GM10266 (cell line): ENCODE results near the gene PYGM.

Experiments
- DNase-seq: peaks from one replicate; pipeline ENCODE4 v3.0.0; 2012; ENCODE audit errors: extremely low spot score
- CTCF ChIP-seq: IDR thresholded peaks from 2 replicates; pipeline ENCODE4 v1.5.1; 2012; ENCODE audit warnings: mild to moderate bottlenecking, low read depth; ENCODE audit not compliant: control insufficient read depth, insufficient read depth; ENCODE audit errors: missing control alignments

The PYGM gene

GRCh38 chr11:64722141-64723065, 37.4 kb downstream of the PYGM start:
- DNase-seq, result no peak
- no peak for TF ChIP-seq CTCF

DNA sequence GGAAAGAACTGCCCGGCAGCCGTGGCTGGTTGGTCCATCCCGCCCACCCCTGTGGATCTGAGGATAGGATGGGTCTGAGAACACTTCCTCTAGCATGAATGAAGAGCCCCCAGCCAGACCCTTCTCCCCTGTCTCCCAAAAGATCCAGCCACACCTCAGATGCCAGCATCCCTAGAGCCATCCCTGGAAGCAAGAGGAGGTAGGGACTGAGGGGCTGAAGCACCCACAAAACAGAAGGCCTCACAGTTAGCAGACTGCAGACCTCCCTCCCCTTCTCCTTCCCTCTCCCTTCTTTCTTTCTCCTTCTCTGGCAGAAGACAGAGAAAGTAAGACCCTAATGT, 38.4 kb downstream of the PYGM start:
- DNase-seq, result no peak
- TF ChIP-seq CTCF, result no peak

- no peak for TF ChIP-seq CTCF
- no peak for DNase-seq
Measured at GRCh38 chr11:64720640-64721358, 39.0 kb downstream of the PYGM start.

DNA sequence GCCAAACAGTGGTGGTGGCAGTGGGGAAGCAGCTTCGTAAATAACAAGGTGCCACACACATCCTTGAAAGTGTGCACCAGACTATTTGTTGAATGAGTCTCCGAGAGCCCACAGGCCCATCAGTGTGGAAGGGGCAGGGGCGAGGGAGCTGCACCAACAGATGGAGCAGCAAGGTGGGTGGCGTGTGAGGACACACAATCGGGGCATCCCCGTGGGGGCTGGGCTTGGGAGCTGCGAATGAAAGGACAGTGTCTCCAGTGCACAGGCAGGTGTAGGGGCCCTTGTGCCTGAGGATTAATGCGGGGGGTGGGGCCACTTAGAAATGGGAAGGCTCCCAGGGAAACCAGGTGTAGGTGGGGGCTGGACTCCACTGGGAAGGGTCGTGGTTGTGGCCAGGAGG, 39.6 kb downstream of the PYGM start:
- TF ChIP-seq CTCF, result no peak
- no peak for DNase-seq

DNA sequence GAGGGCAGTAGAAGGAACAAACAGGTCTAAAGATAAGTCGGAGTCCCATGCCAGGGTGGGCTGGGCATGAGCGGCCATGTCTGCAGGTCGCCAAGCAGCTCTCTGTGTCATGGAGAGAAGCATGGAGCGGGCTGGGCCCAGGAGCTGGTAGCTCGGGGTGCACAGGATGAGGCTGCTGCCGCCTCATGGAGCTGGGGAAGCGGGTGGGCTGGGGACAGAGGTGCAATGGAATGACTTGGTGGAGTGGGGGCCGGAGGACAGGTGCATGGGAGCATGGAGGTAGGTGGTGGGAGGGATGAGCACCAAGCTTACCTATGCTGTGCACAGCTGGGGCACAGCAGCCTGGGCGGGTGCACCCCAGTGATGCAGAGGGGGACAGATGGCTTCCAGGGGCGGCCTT, 40.4 kb downstream of the PYGM start:
- no peak for TF ChIP-seq CTCF
- no peak for DNase-seq

DNA sequence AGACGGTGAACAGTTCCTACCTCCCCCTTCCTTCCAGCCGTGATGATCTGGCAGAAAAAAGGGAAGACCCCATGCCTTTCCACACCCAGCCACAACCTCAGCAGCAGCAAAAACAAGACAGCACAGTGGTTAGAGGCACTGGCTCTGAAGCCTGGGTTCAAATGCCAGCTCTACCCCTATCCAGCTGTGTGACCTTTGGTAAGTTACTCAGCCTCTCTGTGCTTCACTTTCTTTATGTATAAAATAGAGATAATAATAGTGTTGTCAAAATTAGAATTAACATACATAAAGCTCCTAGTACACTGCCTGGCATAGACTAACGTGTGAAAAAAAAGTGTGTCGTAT, 41.0 kb downstream of the PYGM start:
- no peak for TF ChIP-seq CTCF
- no peak for DNase-seq
